Mesothelial cell of epicardium (in vitro differentiated cells): ENCODE data around the gene CRYGN. TPM values are rescaled to one million over a fixed set of nuclear protein-coding genes. Genes with fewer than 3 reads are reported as not detected.

ENCODE experiments used
- DNase-seq, 2 experiments: peaks; one replicate each; pipeline ENCODE4 v3.0.0; 2021; ENCODE audit warnings: low spot score in 2 of 2; ENCODE audit not compliant: unreplicated experiment in 2 of 2
- H3K27ac Mint-ChIP-seq: 2 replicates; pipeline ENCODE4 v1.8.0; 2021; ENCODE audit warnings: mixed read lengths
- H3K27me3 Mint-ChIP-seq: 2 replicates; pipeline ENCODE4 v1.8.0; 2021; ENCODE audit warnings: low read depth, mixed read lengths
- H3K36me3 Mint-ChIP-seq: 2 replicates; pipeline ENCODE4 v1.8.0; 2021; ENCODE audit warnings: mixed read lengths
- H3K4me1 Mint-ChIP-seq: 2 replicates; pipeline ENCODE4 v1.8.0; 2021; ENCODE audit warnings: mixed read lengths
- H3K4me3 Mint-ChIP-seq: 2 replicates; pipeline ENCODE4 v1.8.0; 2021; ENCODE audit warnings: mild to moderate bottlenecking, moderate library complexity, mixed read lengths
- H3K9me3 Mint-ChIP-seq: 2 replicates; pipeline ENCODE4 v1.8.0; 2021; ENCODE audit warnings: mixed read lengths
- total RNA-seq: library from RNA; stranded (reverse); gene quantifications from 3 replicates; pipeline ENCODE4 v1.2.1, GENCODE V29; 2021
- TF ChIP-seq, protein P1 (sequence below): fragments of 200-600 bp; sonication (generic); IDR thresholded peaks from one replicate; pipeline ENCODE4 v1.5.0; 2021; ENCODE audit warnings: antibody characterized with exemption; ENCODE audit not compliant: unreplicated experiment

Gene CRYGN
- total RNA-seq, 1 donor from 2014 or later = 9.4 TPM

DNA sequence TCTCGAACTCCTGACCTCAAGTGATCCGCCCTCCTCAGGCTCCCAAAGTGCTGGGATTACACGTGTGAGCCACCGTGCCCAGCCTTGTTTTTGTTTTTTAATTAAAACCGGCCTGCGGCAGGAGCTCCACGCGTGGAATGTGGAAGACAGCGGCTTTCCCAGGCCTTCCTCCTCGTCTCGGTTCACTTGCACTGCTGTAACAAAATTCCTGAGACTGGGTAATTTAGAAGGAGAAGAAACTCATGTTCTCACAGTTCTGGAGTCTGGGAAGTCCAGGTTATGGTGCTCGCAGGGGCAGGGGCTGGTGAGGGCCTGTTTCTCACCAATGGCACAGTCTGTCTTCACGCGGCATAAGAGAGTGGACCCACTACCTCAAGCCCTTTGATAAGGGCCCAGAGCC, 14.4 kb upstream of the CRYGN start:
- Mint-ChIP-seq H3K27ac (peak overlapping the region; percentile 53), H3K4me3 (no peak overlapping the region), H3K4me1 (peaks cover 26% of the 10 kb centered on the region), H3K27me3 (no peaks in the 10 kb centered on the region), H3K9me3 (peaks cover 6% of the 10 kb centered on the region), H3K36me3 (peaks cover 1% of the 10 kb centered on the region)
- peak in 1 of 2 experiments; percentile 36 for DNase-seq
- TF ChIP-seq, protein P1, sequence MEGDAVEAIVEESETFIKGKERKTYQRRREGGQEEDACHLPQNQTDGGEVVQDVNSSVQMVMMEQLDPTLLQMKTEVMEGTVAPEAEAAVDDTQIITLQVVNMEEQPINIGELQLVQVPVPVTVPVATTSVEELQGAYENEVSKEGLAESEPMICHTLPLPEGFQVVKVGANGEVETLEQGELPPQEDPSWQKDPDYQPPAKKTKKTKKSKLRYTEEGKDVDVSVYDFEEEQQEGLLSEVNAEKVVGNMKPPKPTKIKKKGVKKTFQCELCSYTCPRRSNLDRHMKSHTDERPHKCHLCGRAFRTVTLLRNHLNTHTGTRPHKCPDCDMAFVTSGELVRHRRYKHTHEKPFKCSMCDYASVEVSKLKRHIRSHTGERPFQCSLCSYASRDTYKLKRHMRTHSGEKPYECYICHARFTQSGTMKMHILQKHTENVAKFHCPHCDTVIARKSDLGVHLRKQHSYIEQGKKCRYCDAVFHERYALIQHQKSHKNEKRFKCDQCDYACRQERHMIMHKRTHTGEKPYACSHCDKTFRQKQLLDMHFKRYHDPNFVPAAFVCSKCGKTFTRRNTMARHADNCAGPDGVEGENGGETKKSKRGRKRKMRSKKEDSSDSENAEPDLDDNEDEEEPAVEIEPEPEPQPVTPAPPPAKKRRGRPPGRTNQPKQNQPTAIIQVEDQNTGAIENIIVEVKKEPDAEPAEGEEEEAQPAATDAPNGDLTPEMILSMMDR = no peak

DNA sequence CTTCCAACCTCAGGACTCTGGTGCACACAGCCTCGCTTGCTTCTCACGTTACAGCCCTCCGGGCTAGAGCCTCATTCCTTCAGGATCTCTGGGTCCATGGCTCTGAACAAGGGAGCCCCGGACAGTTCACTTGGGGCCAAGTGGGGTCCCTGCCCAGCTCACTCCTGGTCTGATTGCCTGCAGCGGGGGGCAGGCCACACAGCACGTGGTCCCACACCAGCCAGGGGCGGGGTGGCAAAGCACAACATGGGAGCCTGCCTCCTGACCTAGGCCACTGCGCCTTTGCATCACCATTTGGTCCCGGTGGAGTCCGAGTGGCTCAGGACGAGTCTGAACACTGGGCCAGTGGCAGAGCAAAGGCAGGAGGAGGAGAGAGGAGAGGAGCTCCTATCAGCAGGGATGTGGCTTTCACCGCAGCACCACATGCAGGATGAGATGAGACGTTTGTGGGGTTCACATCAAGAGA, 13.4 kb upstream of the CRYGN start:
- TF ChIP-seq, protein P1 = no peak
- H3K9me3 Mint-ChIP-seq = peaks cover 6% of the 10 kb centered on the region
- H3K27me3 Mint-ChIP-seq = no peaks in the 10 kb centered on the region
- peaks cover 23% of the 10 kb centered on the region for H3K4me1 Mint-ChIP-seq
- no peak overlapping the region for H3K4me3 Mint-ChIP-seq
- peaks cover 1% of the 10 kb centered on the region for H3K36me3 Mint-ChIP-seq
- H3K27ac Mint-ChIP-seq = peak overlapping the region; percentile 25
- DNase-seq = peak in 1 of 2 experiments; percentile 36

- Mint-ChIP-seq H3K4me1 (peaks cover 23% of the 10 kb centered on the region), H3K36me3 (peaks cover under 1% of the 10 kb centered on the region), H3K4me3 (no peak overlapping the region), H3K27me3 (no peaks in the 10 kb centered on the region), H3K27ac (no peak overlapping the region), H3K9me3 (peaks cover 5% of the 10 kb centered on the region)
- no peak for DNase-seq
- TF ChIP-seq, protein P1 = no peak
These were observed 12.9 kb upstream of the CRYGN start for GRCh38 chr7:151452680-151453325.

DNA sequence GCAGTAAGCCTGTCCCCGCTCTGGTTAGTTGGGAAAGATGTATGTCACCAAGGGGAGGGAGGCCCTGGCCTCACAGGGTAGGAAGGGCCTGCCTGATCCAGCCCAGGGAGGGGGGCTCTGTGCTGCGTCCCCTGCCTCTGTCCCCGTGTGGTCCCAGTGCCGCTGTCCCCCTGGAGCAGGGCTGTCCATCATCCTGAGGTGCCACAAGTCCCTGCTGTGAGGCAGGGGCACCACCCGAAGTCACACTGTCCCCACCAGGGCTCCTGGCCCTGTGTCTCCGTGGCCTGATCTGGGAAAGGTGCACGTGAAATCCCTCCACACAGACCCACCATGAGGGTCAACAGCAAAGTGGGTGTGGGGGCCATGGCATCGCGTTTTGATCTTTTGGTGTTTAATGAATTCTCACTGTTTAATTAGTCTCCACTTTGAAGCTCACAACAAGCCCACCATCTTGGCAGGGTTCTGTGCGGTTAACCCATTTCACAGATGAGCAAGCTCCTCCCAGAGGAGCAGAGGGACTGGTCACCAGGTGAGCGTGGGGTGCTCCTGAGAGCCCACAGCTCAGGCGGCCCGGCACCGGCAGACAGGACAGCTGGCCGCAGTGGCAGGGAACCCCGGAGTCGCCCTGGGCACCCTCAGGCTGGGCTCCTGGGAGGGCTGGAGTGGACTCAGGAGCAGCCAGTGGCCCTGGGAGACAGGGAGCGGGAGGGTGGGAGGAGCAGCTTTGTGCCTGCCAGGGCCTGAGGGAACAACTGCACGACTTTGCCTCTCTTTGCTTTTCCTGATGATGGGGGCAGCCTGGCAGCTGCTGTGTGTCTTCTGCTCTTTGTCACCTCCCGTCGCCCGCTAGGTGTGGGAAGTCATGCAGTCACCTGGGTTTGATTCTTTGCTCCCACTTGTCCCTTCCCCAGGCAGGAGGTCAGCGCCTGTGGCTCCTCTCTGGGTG, 12.0 kb upstream of the CRYGN start:
- H3K36me3 Mint-ChIP-seq = no peaks in the 10 kb centered on the region
- TF ChIP-seq, protein P1 = no peak
- no peaks in the 10 kb centered on the region for H3K9me3 Mint-ChIP-seq
- peaks cover 23% of the 10 kb centered on the region for H3K4me1 Mint-ChIP-seq
- no peaks in the 10 kb centered on the region for H3K27me3 Mint-ChIP-seq
- H3K27ac Mint-ChIP-seq = no peak overlapping the region
- no peak overlapping the region for H3K4me3 Mint-ChIP-seq
- DNase-seq = no peak

DNA sequence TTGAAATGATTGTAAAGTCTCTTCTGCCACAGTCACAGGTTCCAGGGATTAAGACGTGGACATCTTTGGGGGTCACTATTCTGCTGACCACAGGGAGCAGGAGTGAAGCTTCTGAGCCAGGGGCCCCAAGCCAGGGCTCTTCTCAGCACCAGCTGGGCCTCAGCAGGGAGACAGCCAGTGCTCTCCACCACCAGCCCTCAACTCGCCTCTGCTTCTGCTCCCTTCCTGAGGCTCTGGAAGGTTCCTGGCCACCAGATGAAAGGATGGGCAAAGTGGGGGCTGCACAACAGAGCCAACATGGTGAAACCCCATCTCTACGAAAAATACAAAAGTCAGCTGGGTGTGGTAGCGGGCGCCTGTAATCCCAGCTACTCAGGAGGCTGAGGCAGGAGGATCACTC, 11.2 kb upstream of the CRYGN start:
- Mint-ChIP-seq H3K4me3 (no peak overlapping the region), H3K4me1 (peaks cover 29% of the 10 kb centered on the region), H3K27me3 (no peaks in the 10 kb centered on the region), H3K36me3 (no peaks in the 10 kb centered on the region), H3K27ac (no peak overlapping the region), H3K9me3 (no peaks in the 10 kb centered on the region)
- no peak for DNase-seq
- TF ChIP-seq, protein P1 = no peak
